NCI-H2196 treated with DMSO at 0.1 percent for 48 hours (cell line): ENCODE measurements around the gene AHRR.
A peak's percentile ranks its signal among the peaks of the same experiment; 100 is the strongest.
"Not testable (repeated sequence)": the region's sequence is repeated elsewhere in the genome, so short reads cannot be mapped to it uniquely, and the experiment has no call there.

ENCODE experiments used
- DNase-seq: peaks from one replicate; lab custom pipeline; 2025; ENCODE audit not compliant: unreplicated experiment; lab: John Stamatoyannopoulos, UW

AHRR gene

GRCh38 chr5:362978-363765, 41.7 kb downstream of the AHRR start:
- no peak for DNase-seq

GRCh38 chr5:364497-364896, 43.0 kb downstream of the AHRR start:
- no peak for DNase-seq

GRCh38 chr5:366541-367357, 45.2 kb downstream of the AHRR start:
- no peak for DNase-seq

- no peak for DNase-seq
These were observed 46.0 kb downstream of the AHRR start for GRCh38 chr5:367358-368130.

GRCh38 chr5:368183-369084, 46.9 kb downstream of the AHRR start:
- no peak for DNase-seq

GRCh38 chr5:369151-369868, 47.8 kb downstream of the AHRR start:
- no peak for DNase-seq

GRCh38 chr5:369869-370236, 48.3 kb downstream of the AHRR start:
- DNase-seq: not testable (repeated sequence)

GRCh38 chr5:370311-370958, 48.9 kb downstream of the AHRR start:
- no peak for DNase-seq

- no peak for DNase-seq
These were observed 49.7 kb downstream of the AHRR start for GRCh38 chr5:370959-371810.

GRCh38 chr5:371811-372555, 50.5 kb downstream of the AHRR start:
- DNase-seq: no peak

GRCh38 chr5:372556-372995, 51.1 kb downstream of the AHRR start:
- DNase-seq: no peak

- no peak for DNase-seq
These were observed 51.6 kb downstream of the AHRR start for GRCh38 chr5:372996-373709.

- peak; percentile 22 for DNase-seq
These were observed 52.4 kb downstream of the AHRR start for GRCh38 chr5:373710-374602.

GRCh38 chr5:374631-375335, 53.3 kb downstream of the AHRR start:
- no peak for DNase-seq

- DNase-seq: no peak
These were observed 53.9 kb downstream of the AHRR start for GRCh38 chr5:375336-375920.
